Activated naive CD4-positive, alpha-beta T cell treated with anti-CD3 and anti-CD28 coated beads, Interleukin-2, amount 50 U/mL, for 16 hours (primary cell): ENCODE measurements around the gene PPP2R3A.

ENCODE experiments used
- DNase-seq: peaks from one replicate; pipeline ENCODE4 v3.0.0-alpha.2; 2020

Gene PPP2R3A

GRCh38 chr3:135970506-135971116 lies 5.1 kb downstream of the PPP2R3A start:
- DNase-seq: no peak

- no peak for DNase-seq
These were observed 8.3 kb downstream of the PPP2R3A start for GRCh38 chr3:135973841-135974240.

GRCh38 chr3:135975053-135975452 lies 9.5 kb downstream of the PPP2R3A start:
- DNase-seq: no peak

GRCh38 chr3:135975536-135975935 lies 10.0 kb downstream of the PPP2R3A start:
- no peak for DNase-seq

GRCh38 chr3:135980343-135980742 lies 14.8 kb downstream of the PPP2R3A start:
- no peak for DNase-seq

GRCh38 chr3:135981701-135982403 lies 16.3 kb downstream of the PPP2R3A start:
- DNase-seq: no peak

- DNase-seq: no peak
These were observed 16.9 kb downstream of the PPP2R3A start for GRCh38 chr3:135982404-135982761.

- no peak for DNase-seq
These were observed 17.5 kb downstream of the PPP2R3A start for GRCh38 chr3:135982922-135983581.

- no peak for DNase-seq
These were observed 22.1 kb downstream of the PPP2R3A start for GRCh38 chr3:135987661-135988060.

GRCh38 chr3:135989242-135989641 lies 23.7 kb downstream of the PPP2R3A start:
- no peak for DNase-seq

GRCh38 chr3:135990903-135991302 lies 25.4 kb downstream of the PPP2R3A start:
- no peak for DNase-seq

GRCh38 chr3:135991621-135992020 lies 26.1 kb downstream of the PPP2R3A start:
- no peak for DNase-seq

- no peak for DNase-seq
These were observed 26.5 kb downstream of the PPP2R3A start for GRCh38 chr3:135992072-135992471.

- no peak for DNase-seq
These were observed 29.3 kb downstream of the PPP2R3A start for GRCh38 chr3:135994708-135995337.

- no peak for DNase-seq
These were observed 30.2 kb downstream of the PPP2R3A start for GRCh38 chr3:135995766-135996165.

GRCh38 chr3:135997554-135998320 lies 32.2 kb downstream of the PPP2R3A start:
- DNase-seq: no peak

- no peak for DNase-seq
These were observed 42.7 kb downstream of the PPP2R3A start for GRCh38 chr3:136008221-136008620.

GRCh38 chr3:136008732-136009470 lies 43.4 kb downstream of the PPP2R3A start:
- no peak for DNase-seq

GRCh38 chr3:136018876-136019275 lies 53.3 kb downstream of the PPP2R3A start:
- DNase-seq: no peak

- no peak for DNase-seq
These were observed 56.3 kb downstream of the PPP2R3A start for GRCh38 chr3:136021803-136022202.

- DNase-seq: no peak
These were observed 57.2 kb downstream of the PPP2R3A start for GRCh38 chr3:136022529-136023263.
